MM.1S (cell line): Measurements from ENCODE around the gene SCYGR1.
"Not testable (repeated sequence)": the region's sequence is repeated elsewhere in the genome, so short reads cannot be mapped to it uniquely, and the experiment has no call there.

Source experiments
- DNase-seq: peaks from one replicate; pipeline ENCODE4 v3.0.0-alpha.2; 2015
- H2AFZ ChIP-seq: fragments of 300-600 bp; sonication (generic); 2 replicates; pipeline ENCODE4 v1.6.0; 2016; ENCODE audit warnings: antibody characterized with exemption, low read length
- H3F3A ChIP-seq: fragments of 300-600 bp; sonication (generic); 2 replicates; pipeline ENCODE4 v1.6.1; 2016; ENCODE audit warnings: mild to moderate bottlenecking, antibody characterized with exemption, low read length, moderate library complexity, mixed read lengths; ENCODE audit not compliant: insufficient read depth
- H3K27ac ChIP-seq: fragments of 300-600 bp; sonication (generic); 2 replicates; pipeline ENCODE4 v1.5.1; 2016; ENCODE audit warnings: mild to moderate bottlenecking, low read length
- H3K27me3 ChIP-seq: fragments of 300-600 bp; sonication (generic); replicated peaks from 2 replicates; pipeline ENCODE4 v1.6.0; 2016; ENCODE audit warnings: low read length; ENCODE audit not compliant: insufficient read depth
- H3K36me3 ChIP-seq: fragments of 300-600 bp; sonication (generic); replicated peaks from 2 replicates; pipeline ENCODE4 v1.6.1; 2016; ENCODE audit warnings: mild to moderate bottlenecking, low read length, mixed read lengths; ENCODE audit not compliant: insufficient read depth
- H3K4me1 ChIP-seq: fragments of 300-600 bp; sonication (generic); 2 replicates; pipeline ENCODE4 v1.6.1; 2016; ENCODE audit warnings: low read length, mixed read lengths
- H3K4me2 ChIP-seq: fragments of 300-600 bp; sonication (generic); 2 replicates; pipeline ENCODE4 v1.6.0; 2016; ENCODE audit warnings: low read depth, low read length
- H3K4me3 ChIP-seq: fragments of 300-600 bp; sonication (generic); 2 replicates; pipeline ENCODE4 v1.5.1; 2016; ENCODE audit warnings: low read length, mixed read lengths
- H3K79me2 ChIP-seq: fragments of 300-600 bp; sonication (generic); 2 replicates; pipeline ENCODE4 v1.6.1; 2016; ENCODE audit warnings: mixed run types, low read length, mixed read lengths
- H3K9ac ChIP-seq: fragments of 300-600 bp; sonication (generic); 2 replicates; pipeline ENCODE4 v1.6.1; 2016; ENCODE audit warnings: low read length, mixed read lengths
- H3K9me2 ChIP-seq: fragments of 300-600 bp; sonication (generic); replicated peaks from 2 replicates; pipeline ENCODE4 v1.6.1; 2016; ENCODE audit warnings: mild to moderate bottlenecking, low read length, mixed read lengths; ENCODE audit not compliant: insufficient read depth
- H3K9me3 ChIP-seq: fragments of 300-600 bp; sonication (generic); replicated peaks from 2 replicates; pipeline ENCODE4 v1.6.1; 2016; ENCODE audit warnings: mild to moderate bottlenecking, low read length, mixed read lengths; ENCODE audit not compliant: insufficient read depth
- H4K20me1 ChIP-seq: fragments of 300-600 bp; sonication (generic); 2 replicates; pipeline ENCODE4 v1.6.1; 2016; ENCODE audit warnings: mild to moderate bottlenecking, low read length, moderate library complexity, mixed read lengths; ENCODE audit not compliant: insufficient read depth
- CTCF ChIP-seq: fragments of 300-600 bp; sonication (generic); IDR thresholded peaks from 2 replicates; pipeline ENCODE4 v1.5.1; 2016; ENCODE audit warnings: antibody characterized with exemption, low read length, mixed read lengths
- EZH2 ChIP-seq: fragments of 300-600 bp; sonication (generic); optimal IDR thresholded peaks from 2 replicates; pipeline ENCODE3; 2017; ENCODE audit warnings: low read depth, mild to moderate bottlenecking, antibody characterized with exemption, low read length, mixed read lengths
- EZH2phosphoT487 ChIP-seq: fragments of 300-600 bp; sonication (generic); IDR thresholded peaks from 2 replicates; pipeline ENCODE4 v1.6.1; 2018; ENCODE audit warnings: antibody characterized with exemption, low read length

Gene SCYGR1

DNA sequence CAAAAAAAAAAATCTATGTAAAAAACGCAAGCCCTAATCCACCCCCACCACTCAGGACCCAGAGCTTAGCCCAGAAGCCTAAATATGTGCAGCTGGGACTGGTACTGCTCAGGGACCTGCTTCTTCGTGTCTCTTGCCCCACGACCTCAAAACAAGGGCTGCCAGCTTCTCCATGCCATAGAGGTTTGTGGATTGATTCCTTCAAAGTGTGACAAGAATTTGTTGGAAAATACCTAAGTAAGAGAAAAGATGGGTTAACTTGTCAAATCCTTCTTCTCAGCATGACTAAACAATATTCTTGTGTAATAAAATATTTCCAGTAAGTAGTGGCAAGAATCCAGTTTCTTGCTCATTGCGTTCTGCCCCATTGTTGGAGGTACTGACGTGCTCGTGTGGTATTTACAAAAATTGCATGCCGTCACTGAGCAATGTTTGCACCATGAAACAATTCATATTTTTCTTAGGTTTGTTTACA lies 825 bp upstream of the SCYGR1 start:
- DNase-seq: no peak
- no peak overlapping the region for H3K9ac ChIP-seq
- H3K9me2 ChIP-seq: no peaks in the 10 kb centered on the region
- H3K27ac ChIP-seq: no peak overlapping the region
- H3K9me3 ChIP-seq: no peaks in the 10 kb centered on the region
- no peaks in the 10 kb centered on the region for H3K79me2 ChIP-seq
- H3K4me1 ChIP-seq: no peaks in the 10 kb centered on the region
- H3K36me3 ChIP-seq: no peaks in the 10 kb centered on the region
- H4K20me1 ChIP-seq: no peaks in the 10 kb centered on the region
- H3K27me3 ChIP-seq: no peaks in the 10 kb centered on the region
- no peak overlapping the region for H3K4me3 ChIP-seq
- H3K4me2 ChIP-seq: no peak overlapping the region
- TF ChIP-seq EZH2phosphoT487 (no peak), CTCF (no peak), EZH2 (no peak)
- H3F3A ChIP-seq: no peaks in the 10 kb centered on the region
- no peak overlapping the region for H2AFZ ChIP-seq

DNA sequence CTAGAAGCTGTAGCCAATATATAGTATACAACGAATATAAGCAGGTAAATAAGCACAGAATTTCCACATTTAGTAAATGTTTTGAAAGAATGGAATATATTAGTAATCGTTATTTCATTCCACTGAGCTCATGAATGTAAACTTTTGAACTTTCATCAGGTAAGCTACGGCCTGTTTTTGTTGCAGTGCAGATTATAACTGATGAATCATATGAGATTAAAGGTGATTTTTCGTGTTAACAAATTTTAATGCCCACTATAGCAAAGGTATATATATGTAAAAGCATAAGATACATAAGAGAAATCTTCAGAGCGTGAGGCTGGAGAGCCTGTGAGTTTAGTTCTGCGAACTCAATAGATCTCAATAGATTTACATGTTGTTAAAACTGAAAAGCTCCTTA lies 1.1 kb downstream of the SCYGR1 start:
- no peaks in the 10 kb centered on the region for H3K79me2 ChIP-seq
- H2AFZ ChIP-seq: no peak overlapping the region
- H3K4me3 ChIP-seq: no peak overlapping the region
- no peak overlapping the region for H3K27ac ChIP-seq
- H3K27me3 ChIP-seq: no peaks in the 10 kb centered on the region
- no peak overlapping the region for H3K9ac ChIP-seq
- no peaks in the 10 kb centered on the region for H4K20me1 ChIP-seq
- H3K36me3 ChIP-seq: no peaks in the 10 kb centered on the region
- TF ChIP-seq EZH2phosphoT487: no peak
- no peak for TF ChIP-seq CTCF
- TF ChIP-seq EZH2: no peak
- no peaks in the 10 kb centered on the region for H3K9me2 ChIP-seq
- no peak for DNase-seq
- no peaks in the 10 kb centered on the region for H3F3A ChIP-seq
- H3K9me3 ChIP-seq: no peaks in the 10 kb centered on the region
- no peak overlapping the region for H3K4me2 ChIP-seq
- no peaks in the 10 kb centered on the region for H3K4me1 ChIP-seq

- H3K36me3 ChIP-seq: no peaks in the 10 kb centered on the region
- H2AFZ ChIP-seq: no peak overlapping the region
- no peaks in the 10 kb centered on the region for H3K79me2 ChIP-seq
- H3K27ac ChIP-seq: no peak overlapping the region
- no peak for DNase-seq
- TF ChIP-seq EZH2phosphoT487: no peak
- TF ChIP-seq CTCF: no peak
- no peak for TF ChIP-seq EZH2
- H3K9me3 ChIP-seq: no peaks in the 10 kb centered on the region
- no peaks in the 10 kb centered on the region for H3F3A ChIP-seq
- H3K4me1 ChIP-seq: no peaks in the 10 kb centered on the region
- no peaks in the 10 kb centered on the region for H3K27me3 ChIP-seq
- no peak overlapping the region for H3K4me2 ChIP-seq
- H3K9me2 ChIP-seq: no peaks in the 10 kb centered on the region
- H3K4me3 ChIP-seq: no peak overlapping the region
- H3K9ac ChIP-seq: no peak overlapping the region
- no peaks in the 10 kb centered on the region for H4K20me1 ChIP-seq
Measured at GRCh38 chr2:227383686-227384085, 4.1 kb downstream of the SCYGR1 start.

DNA sequence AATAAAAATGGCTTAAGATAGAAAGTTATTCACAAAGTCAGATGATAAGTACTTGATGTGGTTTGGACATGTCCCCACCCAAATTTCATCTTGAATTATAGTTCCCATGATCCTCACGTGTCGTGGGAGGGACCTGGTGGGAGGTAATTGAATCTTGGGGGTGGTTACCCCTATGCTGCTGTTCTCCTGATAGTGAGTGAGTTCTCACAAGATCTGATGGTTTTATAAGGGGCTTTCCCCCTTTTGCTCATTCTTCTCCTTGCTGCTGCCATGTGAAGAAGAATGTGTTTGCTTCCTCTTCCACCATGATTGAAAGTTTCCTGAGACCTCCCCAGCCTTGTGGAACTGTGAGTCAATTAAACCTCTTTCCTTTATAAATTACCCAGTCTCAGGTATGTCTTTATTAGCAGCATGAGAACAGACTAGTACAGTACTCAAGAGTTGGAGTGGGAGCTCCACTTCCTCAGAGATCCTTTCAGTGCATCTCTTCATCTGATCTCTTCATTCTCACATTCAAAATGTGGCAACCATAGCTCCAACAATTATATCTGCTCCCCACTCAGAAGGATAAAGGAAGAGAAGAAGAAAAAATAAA lies 5.4 kb downstream of the SCYGR1 start:
- not testable (repeated sequence) for DNase-seq, H3K4me3 ChIP-seq, H3K9ac ChIP-seq, H3K79me2 ChIP-seq, H4K20me1 ChIP-seq, H2AFZ ChIP-seq, H3K27ac ChIP-seq, H3K36me3 ChIP-seq, H3K27me3 ChIP-seq, H3K9me3 ChIP-seq, H3K9me2 ChIP-seq, H3F3A ChIP-seq, H3K4me2 ChIP-seq, H3K4me1 ChIP-seq
